PC-3 (cell line): ENCODE measurements around the gene EPB41L2. TPM values are rescaled to one million over a fixed set of nuclear protein-coding genes. Genes with fewer than 3 reads are reported as not detected.

Source experiments
- ATAC-seq: fragments of 200-7000 bp; cut with Tn5 transposase; 2 replicates; pipeline ENCODE4 v1.9.1; 2020; ENCODE audit warnings: mild to moderate bottlenecking, moderate library complexity
- BruUV-seq: library from RNA; stranded (reverse); fragments of 400-500 nt; replicated peaks from 2 replicates; lab custom pipeline; 2021; lab: Mats Ljungman, UMichigan
- CTCF ChIA-PET: fragments of 300-600 bp; sonication (Branson Sonifier 250); formaldehyde crosslinking; loops from one replicate; lab custom pipeline; 2022; ENCODE audit warnings: antibody characterized with exemption; lab: Charles Lee
- POLR2A ChIA-PET: fragments of 300-600 bp; sonication (Branson Sonifier 250); formaldehyde crosslinking; loops from one replicate; lab custom pipeline; 2022; ENCODE audit warnings: antibody characterized with exemption; ENCODE audit not compliant: unreplicated experiment; lab: Charles Lee
- DNase-seq: peaks from one replicate; pipeline ENCODE4 v3.0.0-alpha.2; 2015
- H2AFZ ChIP-seq: fragments of 300-600 bp; sonication (generic); 2 replicates; pipeline ENCODE4 v1.6.0; 2016; ENCODE audit warnings: antibody characterized with exemption, low read length
- H3F3A ChIP-seq: fragments of 300-600 bp; sonication (generic); one replicate; pipeline ENCODE4 v1.6.0; 2017; ENCODE audit warnings: antibody characterized with exemption, low read length, control low read depth, mild to moderate bottlenecking; ENCODE audit not compliant: unreplicated experiment
- H3K27ac ChIP-seq: fragments of 300-600 bp; sonication (generic); 2 replicates; pipeline ENCODE4 v1.5.1; 2016; ENCODE audit warnings: mild to moderate bottlenecking, low read length
- H3K27me3 ChIP-seq: fragments of 300-600 bp; sonication (generic); 2 replicates; pipeline ENCODE4 v1.6.1; 2016; ENCODE audit warnings: low read length, mixed read lengths
- H3K36me3 ChIP-seq: fragments of 300-600 bp; sonication (generic); 2 replicates; pipeline ENCODE4 v1.6.1; 2016; ENCODE audit warnings: low read depth, mixed run types, low read length, mixed read lengths
- H3K4me1 ChIP-seq: fragments of 300-600 bp; sonication (generic); 2 replicates; pipeline ENCODE4 v1.5.1; 2016; ENCODE audit warnings: low read length; ENCODE audit not compliant: insufficient read depth
- H3K4me2 ChIP-seq: fragments of 300-600 bp; sonication (generic); 2 replicates; pipeline ENCODE4 v1.6.0; 2016; ENCODE audit warnings: low read length
- H3K4me3 ChIP-seq: fragments of 300-600 bp; sonication (generic); 2 replicates; pipeline ENCODE4 v1.5.1; 2016; ENCODE audit warnings: mild to moderate bottlenecking, low read length, mixed read lengths
- H3K79me2 ChIP-seq: fragments of 300-600 bp; sonication (generic); 2 replicates; pipeline ENCODE4 v1.6.1; 2017; ENCODE audit warnings: low read length, mixed read lengths
- H3K9ac ChIP-seq: fragments of 300-600 bp; sonication (generic); 2 replicates; pipeline ENCODE4 v1.6.0; 2016; ENCODE audit warnings: mild to moderate bottlenecking, low read length
- H3K9me2 ChIP-seq: fragments of 300-600 bp; sonication (generic); replicated peaks from 2 replicates; pipeline ENCODE4 v1.6.1; 2016; ENCODE audit warnings: mixed run types, low read length, mixed read lengths
- H3K9me3 ChIP-seq: fragments of 300-600 bp; sonication (generic); 2 replicates; pipeline ENCODE4 v1.6.1; 2016; ENCODE audit warnings: low read length, mixed read lengths
- H4K20me1 ChIP-seq: fragments of 300-600 bp; sonication (generic); 2 replicates; pipeline ENCODE4 v1.6.1; 2016; ENCODE audit warnings: low read length, mixed read lengths
- EZH2 ChIP-seq: fragments of 300-600 bp; sonication (generic); IDR thresholded peaks from one replicate; pipeline ENCODE4 v1.6.1; 2017; ENCODE audit warnings: antibody characterized with exemption, mild to moderate bottlenecking, low read length; ENCODE audit not compliant: unreplicated experiment
- EZH2phosphoT487 ChIP-seq: fragments of 300-600 bp; sonication (generic); IDR thresholded peaks from 2 replicates; pipeline ENCODE4 v1.6.1; 2018; ENCODE audit warnings: mild to moderate bottlenecking, antibody characterized with exemption, low read length, borderline replicate concordance
- intact Hi-C: fragments of 100-400 bp; cut with micrococcal nuclease; formaldehyde crosslinking; loops from 2 replicates; pipeline ENCODE4 v1.9.0; 2023
- total RNA-seq: library from RNA; depleted of rRNA; stranded (reverse); fragments of >200 nt; gene quantifications from 2 replicates; pipeline ENCODE4 v1.2.3, GENCODE V29; 2014
- TF ChIP-seq, protein P1 (sequence below): fragments of 300-600 bp; sonication (generic); conservative IDR thresholded peaks from 2 replicates; pipeline ENCODE4 v1.5.1; 2017; ENCODE audit warnings: antibody characterized with exemption, low read depth, mild to moderate bottlenecking, low read length

The EPB41L2 gene
- total RNA-seq, 1 experiment from 2014 or later = 26.9 TPM

DNA sequence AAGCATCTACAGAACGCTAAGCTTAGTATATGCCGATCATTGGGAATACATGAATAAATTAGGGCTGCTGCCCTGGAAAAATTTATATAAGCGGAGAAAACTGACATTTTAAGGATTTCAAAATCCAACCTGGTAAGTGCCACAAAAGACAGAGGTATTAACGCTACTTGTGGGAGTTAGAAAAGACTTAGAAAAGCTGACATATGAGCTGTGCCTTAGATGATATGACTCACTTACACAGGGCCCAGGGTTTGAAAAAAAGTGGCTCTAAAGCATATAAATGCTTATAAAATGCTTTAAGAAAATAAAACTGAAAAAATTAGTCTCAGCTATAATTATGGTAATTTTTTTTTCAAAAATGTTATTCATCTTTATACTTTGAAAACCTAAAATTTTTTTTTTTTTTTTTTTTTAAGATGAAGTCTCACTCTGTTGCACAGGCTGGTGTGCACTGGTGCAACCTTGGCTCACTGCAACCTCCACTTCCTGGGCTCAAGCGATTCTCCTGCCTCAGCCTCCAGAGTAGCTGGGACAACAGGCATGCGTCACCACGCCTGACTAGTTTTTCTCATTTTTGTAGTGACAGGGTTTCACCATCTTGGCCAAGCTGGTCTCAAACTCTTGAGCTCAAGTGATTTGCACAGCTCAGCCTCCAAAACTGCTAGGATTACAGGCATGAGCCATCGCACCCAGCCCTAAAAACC is 25.7 kb downstream of the EPB41L2 start:
- H3K9me2 ChIP-seq = no peaks in the 10 kb centered on the region
- 0 out of 2 replicates have a peak, but pooled peaks cover 3% of the 10 kb centered on the region for H3K4me1 ChIP-seq
- ChIA-PET CTCF (no interaction called here), POLR2A (interaction anchor here (0.6 kb wide), 1 partner anchor 363 kb away, joined by 5 read pairs; no protein-coding TSS in a partner anchor)
- H3K36me3 ChIP-seq = no peaks in the 10 kb centered on the region
- no peaks in the 10 kb centered on the region for H3K27me3 ChIP-seq
- H3K4me2 ChIP-seq = no peak overlapping the region
- TF ChIP-seq, protein P1, sequence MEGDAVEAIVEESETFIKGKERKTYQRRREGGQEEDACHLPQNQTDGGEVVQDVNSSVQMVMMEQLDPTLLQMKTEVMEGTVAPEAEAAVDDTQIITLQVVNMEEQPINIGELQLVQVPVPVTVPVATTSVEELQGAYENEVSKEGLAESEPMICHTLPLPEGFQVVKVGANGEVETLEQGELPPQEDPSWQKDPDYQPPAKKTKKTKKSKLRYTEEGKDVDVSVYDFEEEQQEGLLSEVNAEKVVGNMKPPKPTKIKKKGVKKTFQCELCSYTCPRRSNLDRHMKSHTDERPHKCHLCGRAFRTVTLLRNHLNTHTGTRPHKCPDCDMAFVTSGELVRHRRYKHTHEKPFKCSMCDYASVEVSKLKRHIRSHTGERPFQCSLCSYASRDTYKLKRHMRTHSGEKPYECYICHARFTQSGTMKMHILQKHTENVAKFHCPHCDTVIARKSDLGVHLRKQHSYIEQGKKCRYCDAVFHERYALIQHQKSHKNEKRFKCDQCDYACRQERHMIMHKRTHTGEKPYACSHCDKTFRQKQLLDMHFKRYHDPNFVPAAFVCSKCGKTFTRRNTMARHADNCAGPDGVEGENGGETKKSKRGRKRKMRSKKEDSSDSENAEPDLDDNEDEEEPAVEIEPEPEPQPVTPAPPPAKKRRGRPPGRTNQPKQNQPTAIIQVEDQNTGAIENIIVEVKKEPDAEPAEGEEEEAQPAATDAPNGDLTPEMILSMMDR = no peak
- no peak for TF ChIP-seq EZH2
- no peak for TF ChIP-seq EZH2phosphoT487
- no peak overlapping the region for H2AFZ ChIP-seq
- H3K9ac ChIP-seq = no peak overlapping the region
- H4K20me1 ChIP-seq = no peaks in the 10 kb centered on the region; the same call in 1 of the 2 replicates
- no peak overlapping the region for H3K4me3 ChIP-seq
- H3K9me3 ChIP-seq = no peaks in the 10 kb centered on the region
- DNase-seq (no peak), ATAC-seq (no peak)
- no TSS peak for BruUV-seq
- no peaks in the 10 kb centered on the region for H3F3A ChIP-seq
- intact Hi-C loops = no loop called here
- no peak overlapping the region for H3K27ac ChIP-seq
- peaks cover 77% of the 10 kb centered on the region for H3K79me2 ChIP-seq

DNA sequence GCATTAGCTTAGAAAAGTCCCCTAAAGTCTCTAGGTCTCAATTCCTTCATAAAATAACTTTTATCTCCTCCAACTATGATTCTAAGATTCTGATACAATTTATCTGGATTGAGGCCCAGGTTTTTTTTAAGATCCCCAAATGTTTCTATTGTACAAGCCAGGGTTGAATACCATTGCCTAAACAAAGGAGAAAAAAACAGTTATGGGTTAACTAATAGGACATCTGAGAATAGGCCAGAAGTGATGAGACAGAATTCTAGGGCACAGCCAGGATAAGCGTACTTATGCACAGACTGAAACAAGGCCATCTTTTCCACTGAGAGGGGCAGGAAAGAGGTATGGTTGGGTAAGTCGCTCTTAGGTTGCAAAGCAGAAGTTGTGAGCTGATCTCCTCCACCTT is 26.4 kb downstream of the EPB41L2 start:
- DNase-seq (no peak), ATAC-seq (no peak)
- Histone ChIP-seq H3K4me1 (no peaks in the 10 kb centered on the region), H3K9me3 (no peaks in the 10 kb centered on the region), H3K36me3 (no peaks in the 10 kb centered on the region), H3K79me2 (peaks cover 73% of the 10 kb centered on the region), H3K27me3 (no peaks in the 10 kb centered on the region), H3K9me2 (no peaks in the 10 kb centered on the region), H3K4me3 (no peak overlapping the region), H3K4me2 (no peak overlapping the region), H2AFZ (no peak overlapping the region), H3K9ac (no peak overlapping the region), H4K20me1 (no peaks in the 10 kb centered on the region; the same call in 1 of the 2 replicates), H3F3A (no peaks in the 10 kb centered on the region), H3K27ac (no peak overlapping the region)
- ChIA-PET CTCF (no interaction called here), POLR2A (no interaction called here)
- no peak for TF ChIP-seq EZH2
- TF ChIP-seq, protein P1 = no peak
- TF ChIP-seq EZH2phosphoT487 = no peak
- intact Hi-C loops = no loop called here
- BruUV-seq = no TSS peak

DNA sequence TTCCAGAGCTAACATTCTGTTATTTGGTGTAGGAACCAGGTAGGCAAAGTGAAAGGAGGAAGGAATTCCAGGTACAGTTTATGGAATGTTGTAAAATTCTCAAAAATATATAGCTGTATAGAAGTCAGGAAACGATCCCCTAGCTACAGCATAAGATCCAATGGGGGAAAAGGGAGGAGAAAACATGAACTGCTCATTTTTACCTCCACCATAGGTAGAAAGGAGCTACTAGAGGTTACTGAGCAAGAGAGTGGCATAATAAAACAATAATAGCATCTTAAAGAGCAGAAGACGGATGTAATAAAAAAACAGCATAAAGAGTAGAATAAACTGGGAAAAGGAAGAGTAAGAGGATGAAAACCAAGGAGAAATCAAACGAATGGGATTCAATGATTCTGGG is 26.9 kb downstream of the EPB41L2 start:
- DNase-seq = no peak
- intact Hi-C loops = no loop called here

More for the DNA sequence above, 26.9 kb downstream of the EPB41L2 start:
- H3K4me1 ChIP-seq = no peaks in the 10 kb centered on the region
- TF ChIP-seq, protein P1 = no peak
- TF ChIP-seq EZH2phosphoT487 = no peak
- TF ChIP-seq EZH2 = no peak
- H3K27ac ChIP-seq = no peak overlapping the region
- ChIA-PET CTCF (no interaction called here), POLR2A (no interaction called here)
- no peaks in the 10 kb centered on the region for H3K36me3 ChIP-seq
- no peaks in the 10 kb centered on the region; the same call in 1 of the 2 replicates for H4K20me1 ChIP-seq
- H3K9ac ChIP-seq = no peak overlapping the region
- H3F3A ChIP-seq = no peaks in the 10 kb centered on the region
- H3K9me2 ChIP-seq = no peaks in the 10 kb centered on the region
- H3K4me2 ChIP-seq = no peak overlapping the region
- no peak overlapping the region for H3K4me3 ChIP-seq
- H2AFZ ChIP-seq = no peak overlapping the region
- H3K79me2 ChIP-seq = peaks cover 68% of the 10 kb centered on the region
- no peaks in the 10 kb centered on the region for H3K9me3 ChIP-seq
- ATAC-seq = no peak
- H3K27me3 ChIP-seq = no peaks in the 10 kb centered on the region
- BruUV-seq = no TSS peak
